Measurements from ENCODE around the gene PPT2.

- TF ChIP-seq CTCF (IDR thresholded peaks at IDR 0.05; ENCODE audit: poor library complexity, severe bottlenecking) (no peak), POLR2AphosphoS5 (IDR thresholded peaks at IDR 0.05) (no peak), EZH2 (IDR thresholded peaks at IDR 0.05; ENCODE audit: borderline replicate concordance, insufficient read depth, low read length, poor library complexity, severe bottlenecking) (no peak), REST (IDR thresholded peaks at IDR 0.05; ENCODE audit: borderline replicate concordance) (no peak)
Measured at GRCh38 chr6:32128751-32129296, 25.1 kb upstream of the PPT2 start.

Measured in neural cell (in vitro differentiated cells).